Metanephros (tissue), 1 donor: ENCODE data around the gene OR56A3. TPM values are rescaled to one million over a fixed set of nuclear protein-coding genes. Genes with fewer than 3 reads are reported as not detected.

Source experiments
- total RNA-seq: library from RNA; depleted of rRNA; stranded (reverse); fragments of >200 nt; gene quantifications from one replicate; pipeline ENCODE4 v1.2.3, GENCODE V29; 2014

Gene OR56A3, protein sequence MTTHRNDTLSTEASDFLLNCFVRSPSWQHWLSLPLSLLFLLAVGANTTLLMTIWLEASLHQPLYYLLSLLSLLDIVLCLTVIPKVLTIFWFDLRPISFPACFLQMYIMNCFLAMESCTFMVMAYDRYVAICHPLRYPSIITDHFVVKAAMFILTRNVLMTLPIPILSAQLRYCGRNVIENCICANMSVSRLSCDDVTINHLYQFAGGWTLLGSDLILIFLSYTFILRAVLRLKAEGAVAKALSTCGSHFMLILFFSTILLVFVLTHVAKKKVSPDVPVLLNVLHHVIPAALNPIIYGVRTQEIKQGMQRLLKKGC
- not detected for total RNA-seq

GRCh38 chr11:5941951-5942350, at the start of gene OR56A3:
Gene OR56A3, plus strand, starts transcription at chr11:5942251. Its CDS starts 5,096 bp downstream, at chr11:5947347.

GRCh38 chr11:5892908-5893307, 49.1 kb upstream of the OR56A3 start, which contains the start of gene OR52E5:
Gene OR52E5, plus strand, starts transcription at chr11:5893208. Its CDS starts 7,569 bp downstream, at chr11:5900777.

GRCh38 chr11:5968394-5968793, 26.3 kb downstream of the OR56A3 start, which contains the start of gene OR56A5:
Gene OR56A5, minus strand, starts transcription at chr11:5968494. Its CDS starts 0 bp downstream, at chr11:5968494.

GRCh38 chr11:5986885-5987284, 44.8 kb downstream of the OR56A3 start, which contains the start of gene OR52L1:
Gene OR52L1, minus strand, starts transcription at chr11:5986985. Its CDS starts 55 bp downstream, at chr11:5986930.

Other genes with a start within 250 kb of the OR56A3 start
- not detected for gene OR56B1, start 205.8 kb upstream of the OR56A3 start, total RNA-seq
- gene OR52N4, start 188.0 kb upstream of the OR56A3 start, total RNA-seq, result not detected
- not detected for gene OR52N5, start 158.9 kb upstream of the OR56A3 start, total RNA-seq
- not detected for gene OR52N1, start 151.0 kb upstream of the OR56A3 start, total RNA-seq
- not detected for gene OR52N2, start 133.3 kb upstream of the OR56A3 start, total RNA-seq
- not detected for gene OR52E6, start 100.4 kb upstream of the OR56A3 start, total RNA-seq
- gene OR52E8, start 84.6 kb upstream of the OR56A3 start, total RNA-seq, result not detected
- gene OR52E4, start 61.6 kb upstream of the OR56A3 start, total RNA-seq, result not detected
- not detected for gene OR52E5, start 49.0 kb upstream of the OR56A3 start, total RNA-seq
- not detected for gene OR56A5, start 26.2 kb downstream of the OR56A3 start, total RNA-seq
- not detected for gene OR52L1, start 44.7 kb downstream of the OR56A3 start, total RNA-seq
- gene OR56A4, start 64.7 kb downstream of the OR56A3 start, total RNA-seq, result not detected
- 0.12 TPM for gene OR56A1, start 88.5 kb downstream of the OR56A3 start, total RNA-seq
- gene OR56B4, start 165.4 kb downstream of the OR56A3 start, total RNA-seq, result not detected
- gene OR52B2, start 228.1 kb downstream of the OR56A3 start, total RNA-seq, result not detected